Activated naive CD4-positive, alpha-beta T cell treated with Interleukin-2 at 50 U/mL for 16 hours (primary cell): ENCODE measurements around the gene PERCC1.
"Not testable (repeated sequence)": the region's sequence is repeated elsewhere in the genome, so short reads cannot be mapped to it uniquely, and the experiment has no call there.

Experiments used
- DNase-seq: peaks from one replicate; pipeline ENCODE4 v3.0.0-alpha.2; 2020

PERCC1 gene

GRCh38 chr16:1470481-1471251 is 39.8 kb downstream of the PERCC1 start:
- no peak for DNase-seq

GRCh38 chr16:1471569-1472194 is 40.8 kb downstream of the PERCC1 start:
- no peak for DNase-seq

- no peak for DNase-seq
Observed at GRCh38 chr16:1472974-1473373, 42.1 kb downstream of the PERCC1 start.

GRCh38 chr16:1474082-1474795 is 43.4 kb downstream of the PERCC1 start:
- no peak for DNase-seq

- peak; percentile 89 for DNase-seq
Observed at GRCh38 chr16:1474796-1475551, 44.1 kb downstream of the PERCC1 start, which contains the start of gene CLCN7. CLCN7 (minus strand) TSS chr16:1475028; CDS start chr16:1474974, 54 bp downstream.

GRCh38 chr16:1475552-1476114 is 44.8 kb downstream of the PERCC1 start:
- no peak for DNase-seq

- no peak for DNase-seq
Observed at GRCh38 chr16:1477033-1477432, 46.2 kb downstream of the PERCC1 start.

GRCh38 chr16:1478937-1479336 is 48.1 kb downstream of the PERCC1 start:
- DNase-seq = not testable (repeated sequence)

GRCh38 chr16:1481906-1482835 is 51.3 kb downstream of the PERCC1 start:
- DNase-seq = no peak
